K562 (cell line): ENCODE data around the gene TPM4. TPM values are rescaled to one million over a fixed set of nuclear protein-coding genes. Genes with fewer than 3 reads are reported as not detected.

Source experiments
- ATAC-seq: fragments of 200-7000 bp; cut with Tn5 transposase; 3 replicates; pipeline ENCODE4 v1.9.1; 2020; ENCODE audit warnings: moderate library complexity
- BruUV-seq: library from RNA; stranded (reverse); fragments of 400-500 nt; replicated peaks from 2 replicates; lab custom pipeline; 2021; lab: Mats Ljungman, UMichigan
- CTCF ChIA-PET: fragments of 300-600 bp; formaldehyde crosslinking; extraction: SDS; loops from one replicate; lab custom pipeline; 2021; ENCODE audit warnings: low intra/inter-chr PET ratio; lab: Yijun Ruan, JAX
- POLR2A ChIA-PET: fragments of 300-600, 350-650 bp; sonication (Branson Sonifier 250); formaldehyde crosslinking; extraction: SDS; loops from one replicate; lab custom pipeline; 2021; ENCODE audit warnings: antibody characterized with exemption, inconsistent platforms; lab: Yijun Ruan, JAX
- DNase-seq, 4 experiments: peaks; one replicate each; pipeline versions ENCODE4 v3.0.0 to v3.0.0-alpha.2; 2011 to 2018; ENCODE audit warnings: low spot score in 3 of 4, mixed read lengths in 3 of 4; ENCODE audit errors: extremely low read depth in 1 of 4
- FAIRE-seq: peaks from 2 replicates; lab custom pipeline; 2011; peaks lifted over from hg19 to GRCh38; lab: Jason Lieb, UNC
- H2AFZ ChIP-seq: 2 replicates; pipeline ENCODE4 v1.6.0; 2011; ENCODE audit warnings: low read depth, low read length, control low read depth, inconsistent platforms
- H3K27ac ChIP-seq: fragments of 200-600 bp; 3 replicates; pipeline ENCODE4 v1.8.0; 2011; ENCODE audit warnings: low read depth, mild to moderate bottlenecking, control low read depth, inconsistent platforms, low read length, moderate library complexity, mixed read lengths; ENCODE audit errors: extremely low read depth
- H3K27me3 ChIP-seq, 2 experiments: fragments of 300-600 bp in 1 of 2; 2 replicates in 1 of 2; 3 replicates in 1 of 2; pipeline versions ENCODE4 v1.6.0 to v1.8.0; 2011; ENCODE audit warnings: inconsistent platforms in 2 of 2, low read length in 2 of 2, mild to moderate bottlenecking in 1 of 2, mixed read lengths in 1 of 2, moderate library complexity in 1 of 2; ENCODE audit not compliant: control insufficient read depth in 2 of 2, insufficient read depth in 2 of 2
- H3K36me3 ChIP-seq: fragments of 300-600 bp; 3 replicates; pipeline ENCODE4 v1.8.0; 2011; ENCODE audit warnings: mild to moderate bottlenecking, low read length, inconsistent platforms; ENCODE audit not compliant: control insufficient read depth, insufficient read depth
- H3K4me1 ChIP-seq, 2 experiments: fragments of 200-600 bp in 1 of 2; replicated peaks in 1 of 2; 2 replicates in 1 of 2; 3 replicates in 1 of 2; pipeline versions ENCODE4 v1.5.1 to v1.8.0; 2011; ENCODE audit warnings: inconsistent platforms in 2 of 2, low read length in 2 of 2, mild to moderate bottlenecking in 1 of 2, mixed read lengths in 1 of 2, moderate library complexity in 1 of 2; ENCODE audit not compliant: control insufficient read depth in 2 of 2, insufficient read depth in 2 of 2
- H3K4me2 ChIP-seq: 2 replicates; pipeline ENCODE4 v1.6.1; 2011; ENCODE audit warnings: low read length, control low read depth, inconsistent platforms, mixed read lengths; ENCODE audit not compliant: insufficient read depth
- H3K4me3 ChIP-seq: fragments of 200-600 bp; sonication (generic), shearing (Covaris generic); 2 replicates; pipeline ENCODE4 v1.5.1; 2016; ENCODE audit warnings: control low read depth, inconsistent platforms
- H3K79me2 ChIP-seq: fragments of 200-600 bp; 3 replicates; pipeline ENCODE4 v1.8.0; 2011; ENCODE audit warnings: low read length, inconsistent platforms; ENCODE audit not compliant: control insufficient read depth, insufficient read depth
- H3K9ac ChIP-seq, 2 experiments: 2 replicates each; pipeline versions ENCODE4 v1.6.0 to v1.6.1; 2011; ENCODE audit warnings: low read depth in 2 of 2, low read length in 2 of 2, control low read depth in 1 of 2, inconsistent platforms in 1 of 2, mild to moderate bottlenecking in 1 of 2, mixed read lengths in 1 of 2; ENCODE audit not compliant: insufficient read depth in 1 of 2
- H3K9me1 ChIP-seq: one replicate; pipeline ENCODE4 v1.6.0; 2011; ENCODE audit warnings: inconsistent platforms, mild to moderate bottlenecking, low read length, moderate library complexity; ENCODE audit not compliant: control insufficient read depth, insufficient read depth
- H3K9me3 ChIP-seq: replicated peaks from 2 replicates; pipeline ENCODE4 v1.5.1; 2011; ENCODE audit warnings: low read depth, low read length, inconsistent platforms; ENCODE audit not compliant: control insufficient read depth, insufficient read depth
- H4K20me1 ChIP-seq: replicated peaks from 2 replicates; pipeline ENCODE4 v1.6.1; 2011; ENCODE audit warnings: low read length, inconsistent platforms, mixed read lengths; ENCODE audit not compliant: control insufficient read depth, insufficient read depth
- ADNP ChIP-seq: fragments of 200-800 bp; sonication (Bioruptor generic); IDR thresholded peaks from 2 replicates; pipeline ENCODE4 v1.6.1; 2016; ENCODE audit warnings: missing genetic modification characterization, missing compliant biosample characterization
- ATF1 ChIP-seq, 2 experiments: fragments of 450-650 bp in 1 of 2; IDR thresholded peaks; 2 replicates each; pipeline ENCODE4 v1.6.1; 2016; ENCODE audit warnings: missing compliant biosample characterization in 1 of 2, missing genetic modification characterization in 1 of 2
- CBFA2T3 ChIP-seq: fragments of 450-650 bp; IDR thresholded peaks from 2 replicates; pipeline ENCODE4 v1.6.1; 2017
- CHD1 ChIP-seq: fragments of 200-600 bp; sonication (generic); IDR thresholded peaks from one replicate; pipeline ENCODE4 v1.6.1; 2012; ENCODE audit warnings: mild to moderate bottlenecking, moderate library complexity, low read length, inconsistent platforms
- ETV5 ChIP-seq: sonication (generic); formaldehyde crosslinking; IDR thresholded peaks from 2 replicates; pipeline ENCODE4 v1.4.0; 2020; ENCODE audit warnings: low read depth, mild to moderate bottlenecking, missing genetic modification reagents
- ETV6 ChIP-seq, 3 experiments: fragments of 150-350 bp in 1 of 3; sonication (generic) in 1 of 3; formaldehyde crosslinking in 1 of 3; IDR thresholded peaks; 2 replicates each; pipeline versions ENCODE4 v1.6.1 to v1.8.0; 2014 to 2022; ENCODE audit warnings: borderline replicate concordance in 2 of 3, low read depth in 2 of 3, antibody characterized with exemption in 1 of 3, low read length in 1 of 3, mild to moderate bottlenecking in 1 of 3, missing genetic modification reagents in 1 of 3
- HDAC2 ChIP-seq: fragments of 450-650 bp; IDR thresholded peaks from 2 replicates; pipeline ENCODE4 v1.6.1; 2016; ENCODE audit warnings: mild to moderate bottlenecking
- LCOR ChIP-seq: sonication (generic); formaldehyde crosslinking; IDR thresholded peaks from 2 replicates; pipeline ENCODE4 v1.8.0; 2022; ENCODE audit warnings: mild to moderate bottlenecking, missing genetic modification reagents
- NCOA1 ChIP-seq: fragments of 450-650 bp; IDR thresholded peaks from 2 replicates; pipeline ENCODE4 v1.6.1; 2016; ENCODE audit warnings: low read depth
- NR1H2 ChIP-seq: sonication (generic); formaldehyde crosslinking; IDR thresholded peaks from 2 replicates; pipeline ENCODE4 v1.4.0; 2020; ENCODE audit warnings: mild to moderate bottlenecking, missing genetic modification reagents
- POLR3A ChIP-seq: IDR thresholded peaks from 2 replicates; pipeline ENCODE4 v1.6.1; 2011; ENCODE audit warnings: borderline replicate concordance, mild to moderate bottlenecking, moderate library complexity; ENCODE audit not compliant: insufficient read length, insufficient read depth; ENCODE audit errors: extremely low read depth
- PURB ChIP-seq: sonication (generic); formaldehyde crosslinking; IDR thresholded peaks from 2 replicates; pipeline ENCODE4 v1.9.0; 2021; ENCODE audit warnings: low read depth, mild to moderate bottlenecking, missing genetic modification reagents
- RAD51 ChIP-seq: fragments of 450-650 bp; IDR thresholded peaks from 2 replicates; pipeline ENCODE4 v1.7.1; 2016; ENCODE audit warnings: low read depth, mild to moderate bottlenecking, borderline replicate concordance
- RB1 ChIP-seq: fragments of 450-650 bp; IDR thresholded peaks from 2 replicates; pipeline ENCODE4 v1.6.1; 2017; ENCODE audit warnings: low read depth, mild to moderate bottlenecking
- ZNF75A ChIP-seq: fragments of 450-650 bp; formaldehyde crosslinking; IDR thresholded peaks from 2 replicates; pipeline ENCODE4 v1.4.0; 2020; ENCODE audit warnings: mild to moderate bottlenecking
- ZNF79 ChIP-seq: fragments of 250-450 bp; sonication (Bioruptor Pico); IDR thresholded peaks from 2 replicates; pipeline ENCODE4 v1.4.0; 2020; ENCODE audit warnings: low read depth, mild to moderate bottlenecking, moderate library complexity
- WGBS: fragments of 100-300 bp; shearing (Covaris generic); methylation state at CpG from one replicate; pipeline ENCODE4 v1.1.6; 2016; ENCODE audit warnings: low coverage, mixed read lengths; ENCODE audit not compliant: insufficient coverage; ENCODE audit errors: missing lambda C conversion rate; 5-methylcytosine and 5-hydroxymethylcytosine counted together
- in situ Hi-C: fragments of 300-500 bp; cut with MboI; formaldehyde crosslinking; loops from 4 replicates; pipeline ENCODE4 v1.15.0; 2018; ENCODE audit warnings: inconsistent platforms, mixed read lengths
- intact Hi-C: fragments of 100-400 bp; cut with micrococcal nuclease; formaldehyde crosslinking; loops from 2 replicates; pipeline ENCODE4 v1.14.2; 2022
- polyA plus RNA-seq, 8 experiments: library from polyadenylated mRNA; depleted of rRNA in 4 of 8; stranded (reverse) in 5 of 8; unstranded in 3 of 8; fragments of >200 nt; fragmentation: Nextera tagmentation in 2 of 8; fragmentation: Illumina TruSeq in 1 of 8; extraction: Ambion mirVana in 2 of 8; extraction: Trizol in 1 of 8; gene quantifications; 2 replicates each; pipeline versions ENCODE4 v1.2.1 to v1.2.3, GENCODE V29; 2011 to 2014; ENCODE audit warnings: inconsistent platforms in 1 of 8, missing spikeins in 1 of 8
- total RNA-seq, 7 experiments: library from RNA; depleted of rRNA in 6 of 7; stranded (reverse); fragments of >200 nt in 6 of 7; fragmentation: Illumina TruSeq in 2 of 7; extraction: Trizol in 2 of 7; gene quantifications; 2 replicates each; pipeline versions ENCODE4 v1.2.1 to v1.2.3, GENCODE V29; 2011 to 2021; ENCODE audit warnings: low replicate concordance in 1 of 7
- TF ChIP-seq, protein P1 (sequence below): fragments of 450-650 bp; IDR thresholded peaks from 2 replicates; pipeline ENCODE4 v1.6.1; 2018; ENCODE audit not compliant: partially characterized antibody
- TF ChIP-seq, protein P2 (sequence below): sonication (generic); IDR thresholded peaks from 2 replicates; pipeline ENCODE4 v1.6.1; 2016

The TPM4 gene
- total and polyA plus RNA-seq, 9 of the 15 experiments (the other 6 are each of a cell fraction or from before 2014, with no cell fraction given), result 28.1 to 111 (median 77.4) TPM

DNA sequence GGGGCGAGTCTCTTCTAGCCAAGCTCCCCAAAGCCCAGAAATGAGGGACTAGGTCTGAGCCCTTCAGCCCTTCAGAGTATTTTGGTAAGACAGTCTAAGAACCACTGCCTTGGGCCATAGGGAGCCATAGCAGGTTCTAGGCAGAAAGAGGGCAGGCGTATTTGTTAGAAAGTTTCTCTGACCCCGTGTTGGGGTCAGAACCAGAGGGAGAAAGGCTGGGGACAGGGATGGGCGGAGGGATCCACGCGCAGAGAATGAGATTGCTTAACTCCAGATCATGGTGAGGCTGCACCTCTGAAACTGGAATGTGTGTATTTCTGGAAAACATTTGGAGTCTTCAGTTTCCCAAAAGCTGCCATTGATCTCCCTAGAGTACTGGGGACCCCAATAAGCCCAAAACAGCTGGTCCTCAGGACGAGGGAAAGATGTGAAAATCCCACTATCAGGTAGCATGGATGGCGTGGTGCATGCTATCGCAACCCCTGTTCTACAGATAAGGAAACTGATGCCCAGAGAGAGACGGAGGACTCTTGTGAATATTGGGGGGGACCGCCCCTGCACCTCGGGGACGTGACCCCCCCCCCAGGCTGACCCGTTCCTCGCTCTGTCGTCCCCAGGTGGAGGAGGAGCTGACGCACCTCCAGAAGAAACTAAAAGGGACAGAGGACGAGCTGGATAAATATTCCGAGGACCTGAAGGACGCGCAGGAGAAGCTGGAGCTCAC is 703 bp upstream of the TPM4 start:
- WGBS, result 14% methylated on average over 20 of the region's 21 CpGs
- TF ChIP-seq HDAC2, result peak; percentile 77; the same call in 1 of the 2 replicates
- TF ChIP-seq NR1H2 (CRISPR knock-in tag), result no peak
- TF ChIP-seq RB1, result no peak
- TF ChIP-seq, protein P1, sequence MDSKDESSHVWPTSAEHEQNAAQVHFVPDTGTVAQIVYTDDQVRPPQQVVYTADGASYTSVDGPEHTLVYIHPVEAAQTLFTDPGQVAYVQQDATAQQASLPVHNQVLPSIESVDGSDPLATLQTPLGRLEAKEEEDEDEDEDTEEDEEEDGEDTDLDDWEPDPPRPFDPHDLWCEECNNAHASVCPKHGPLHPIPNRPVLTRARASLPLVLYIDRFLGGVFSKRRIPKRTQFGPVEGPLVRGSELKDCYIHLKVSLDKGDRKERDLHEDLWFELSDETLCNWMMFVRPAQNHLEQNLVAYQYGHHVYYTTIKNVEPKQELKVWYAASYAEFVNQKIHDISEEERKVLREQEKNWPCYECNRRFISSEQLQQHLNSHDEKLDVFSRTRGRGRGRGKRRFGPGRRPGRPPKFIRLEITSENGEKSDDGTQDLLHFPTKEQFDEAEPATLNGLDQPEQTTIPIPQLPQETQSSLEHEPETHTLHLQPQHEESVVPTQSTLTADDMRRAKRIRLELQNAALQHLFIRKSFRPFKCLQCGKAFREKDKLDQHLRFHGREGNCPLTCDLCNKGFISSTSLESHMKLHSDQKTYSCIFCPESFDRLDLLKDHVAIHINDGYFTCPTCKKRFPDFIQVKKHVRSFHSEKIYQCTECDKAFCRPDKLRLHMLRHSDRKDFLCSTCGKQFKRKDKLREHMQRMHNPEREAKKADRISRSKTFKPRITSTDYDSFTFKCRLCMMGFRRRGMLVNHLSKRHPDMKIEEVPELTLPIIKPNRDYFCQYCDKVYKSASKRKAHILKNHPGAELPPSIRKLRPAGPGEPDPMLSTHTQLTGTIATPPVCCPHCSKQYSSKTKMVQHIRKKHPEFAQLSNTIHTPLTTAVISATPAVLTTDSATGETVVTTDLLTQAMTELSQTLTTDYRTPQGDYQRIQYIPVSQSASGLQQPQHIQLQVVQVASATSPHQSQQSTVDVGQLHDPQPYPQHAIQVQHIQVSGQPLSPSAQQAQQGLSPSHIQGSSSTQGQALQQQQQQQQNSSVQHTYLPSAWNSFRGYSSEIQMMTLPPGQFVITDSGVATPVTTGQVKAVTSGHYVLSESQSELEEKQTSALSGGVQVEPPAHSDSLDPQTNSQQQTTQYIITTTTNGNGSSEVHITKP, result no peak
- TF ChIP-seq, protein P2, sequence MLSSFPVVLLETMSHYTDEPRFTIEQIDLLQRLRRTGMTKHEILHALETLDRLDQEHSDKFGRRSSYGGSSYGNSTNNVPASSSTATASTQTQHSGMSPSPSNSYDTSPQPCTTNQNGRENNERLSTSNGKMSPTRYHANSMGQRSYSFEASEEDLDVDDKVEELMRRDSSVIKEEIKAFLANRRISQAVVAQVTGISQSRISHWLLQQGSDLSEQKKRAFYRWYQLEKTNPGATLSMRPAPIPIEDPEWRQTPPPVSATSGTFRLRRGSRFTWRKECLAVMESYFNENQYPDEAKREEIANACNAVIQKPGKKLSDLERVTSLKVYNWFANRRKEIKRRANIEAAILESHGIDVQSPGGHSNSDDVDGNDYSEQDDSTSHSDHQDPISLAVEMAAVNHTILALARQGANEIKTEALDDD, result no peak
- TF ChIP-seq NCOA1, result no peak
- TF ChIP-seq ETV5, result 0 out of 2 replicates have a peak, but pooled peaks have one; percentile 35
- no peak for TF ChIP-seq RAD51
- no peak for TF ChIP-seq ZNF75A (CRISPR knock-in tag)
- 0 out of 2 replicates have a peak, but pooled peaks have one; percentile 12 for TF ChIP-seq CBFA2T3
- no peak for TF ChIP-seq ATF1 (CRISPR knock-in tag; IDR thresholded peaks at IDR 0.05)
- TF ChIP-seq ATF1 (tag; IDR thresholded peaks at IDR 0.05), result no peak
- no peak for TF ChIP-seq ZNF79 (CRISPR knock-in tag)
- TF ChIP-seq PURB (CRISPR knock-in tag), result no peak
- TF ChIP-seq POLR3A, result no peak
- peak; percentile 28 for TF ChIP-seq CHD1
- TF ChIP-seq ADNP, result 0 out of 2 replicates have a peak, but pooled peaks have one; percentile 45
- 0 out of 2 replicates have a peak, but pooled peaks have one; percentile 44 for TF ChIP-seq LCOR (CRISPR knock-in tag)
- TF ChIP-seq ETV6 (IDR thresholded peaks at IDR 0.05; ENCODE audit: borderline replicate concordance in 1 of 2, low read depth in 2 of 2, low read length in 1 of 2), result no peak
- no peak for TF ChIP-seq ETV6 (CRISPR knock-in tag; IDR thresholded peaks at IDR 0.05; ENCODE audit: borderline replicate concordance)

More for the DNA sequence above, 703 bp upstream of the TPM4 start:
- BruUV-seq, result TSS peak; percentile 67
- Histone ChIP-seq H3K27me3 (no peaks in the 10 kb centered on the region), H3K4me1 (peaks cover 38 to 48% of the 10 kb centered on the region in 2 experiments), H3K27ac (peak overlapping the region; percentile 92), H3K4me2 (peak overlapping the region; percentile 81), H3K36me3 (no peaks in the 10 kb centered on the region; the same call in 2 of the 3 replicates), H3K9ac (peak overlapping the region; percentile 83 to 96), H3K9me3 (no peaks in the 10 kb centered on the region), H3K79me2 (peaks cover 23% of the 10 kb centered on the region), H2AFZ (peak overlapping the region; percentile 83), H3K4me3 (peak overlapping the region; percentile 81), H4K20me1 (peaks cover 19% of the 10 kb centered on the region), H3K9me1 (no peaks in the 10 kb centered on the region)
- intact Hi-C loops (no loop called here), in situ Hi-C loops (no loop called here)
- CTCF ChIA-PET, result no interaction called here
- DNase-seq, result no peak
- no peak for ATAC-seq
- no peak for FAIRE-seq
- POLR2A ChIA-PET, result interaction anchor here (0.6 to 2.0 kb wide), 9 partner anchors 10 to 389 kb away, joined by 3 to 12 read pairs (median 4); partner anchors contain the start of gene RAB8A
